ENCODE data around the gene PDCD4.

The PDCD4 gene

GRCh38 chr10:110842326-110842904 lies 29.3 kb upstream of the PDCD4 start:
- no peak for DNase-seq (ENCODE audit: low spot score)

GRCh38 chr10:110843031-110843430 lies 28.7 kb upstream of the PDCD4 start:
- peak; percentile 49 for DNase-seq (ENCODE audit: low spot score)

- no peak for DNase-seq (ENCODE audit: low spot score)
These were observed 27.7 kb upstream of the PDCD4 start for GRCh38 chr10:110843796-110844616.

- no peak for DNase-seq (ENCODE audit: low spot score)
These were observed 27.2 kb upstream of the PDCD4 start for GRCh38 chr10:110844617-110844881.

- no peak for DNase-seq (ENCODE audit: low spot score)
These were observed 26.5 kb upstream of the PDCD4 start for GRCh38 chr10:110845192-110845755.

GRCh38 chr10:110845756-110846620 lies 25.7 kb upstream of the PDCD4 start:
- DNase-seq (ENCODE audit: low spot score) = no peak

GRCh38 chr10:110847374-110847773 lies 24.4 kb upstream of the PDCD4 start:
- no peak for DNase-seq (ENCODE audit: low spot score)

- DNase-seq (ENCODE audit: low spot score) = no peak
These were observed 23.6 kb upstream of the PDCD4 start for GRCh38 chr10:110848106-110848505.

GRCh38 chr10:110850099-110850498 lies 21.6 kb upstream of the PDCD4 start:
- no peak for DNase-seq (ENCODE audit: low spot score)

GRCh38 chr10:110851020-110851612 lies 20.6 kb upstream of the PDCD4 start:
- no peak for DNase-seq (ENCODE audit: low spot score)

- no peak for DNase-seq (ENCODE audit: low spot score)
These were observed 19.4 kb upstream of the PDCD4 start for GRCh38 chr10:110852255-110852896.

- DNase-seq (ENCODE audit: low spot score) = no peak
These were observed 18.8 kb upstream of the PDCD4 start for GRCh38 chr10:110852947-110853346.

- DNase-seq (ENCODE audit: low spot score) = no peak
These were observed 17.7 kb upstream of the PDCD4 start for GRCh38 chr10:110853921-110854605.

- DNase-seq (ENCODE audit: low spot score) = peak; percentile 80
These were observed 14.2 kb upstream of the PDCD4 start for GRCh38 chr10:110857265-110858171.

- no peak for DNase-seq (ENCODE audit: low spot score)
These were observed 13.3 kb upstream of the PDCD4 start for GRCh38 chr10:110858297-110858934.

GRCh38 chr10:110859206-110859972 lies 12.3 kb upstream of the PDCD4 start:
- peak; percentile 12 for DNase-seq (ENCODE audit: low spot score)

GRCh38 chr10:110859973-110860376 lies 11.8 kb upstream of the PDCD4 start:
- peak; percentile 81 for DNase-seq (ENCODE audit: low spot score)

- peak; percentile 23 for DNase-seq (ENCODE audit: low spot score)
These were observed 11.0 kb upstream of the PDCD4 start for GRCh38 chr10:110860576-110861241.

Data from pons (tissue), 1 donor.